Colonic mucosa (tissue), 4 donors: Measurements from ENCODE around the gene LCE3B. TPM values are rescaled to one million over a fixed set of nuclear protein-coding genes. Genes with fewer than 3 reads are reported as not detected.

ENCODE experiments used
- DNase-seq: peaks from one replicate; pipeline ENCODE4 v3.0.0-alpha.2; 2020
- H3K27ac ChIP-seq: fragments of 200-600 bp; one replicate; pipeline ENCODE4 v1.8.0; 2021
- H3K27me3 ChIP-seq: fragments of 200-600 bp; one replicate; pipeline ENCODE4 v1.8.0; 2021
- H3K36me3 ChIP-seq: fragments of 200-600 bp; one replicate; pipeline ENCODE4 v1.8.0; 2021
- H3K4me1 ChIP-seq: fragments of 200-600 bp; one replicate; pipeline ENCODE4 v1.8.0; 2021; ENCODE audit warnings: mild to moderate bottlenecking
- H3K4me3 ChIP-seq: fragments of 200-600 bp; one replicate; pipeline ENCODE4 v1.8.0; 2021
- H3K9ac ChIP-seq, 2 donors: one replicate each; pipeline ENCODE4 v1.7.0; 2013; ENCODE audit warnings: control low read depth in 2 of 2, low read depth in 2 of 2, low read length in 2 of 2
- H3K9me3 ChIP-seq: fragments of 200-600 bp; one replicate; pipeline ENCODE4 v1.8.0; 2021
- intact Hi-C: fragments of 100-400 bp; cut with DNase I; formaldehyde crosslinking; loops from one replicate; pipeline ENCODE4 v1.14.1; 2022
- total RNA-seq, 2 donors: library from RNA; stranded (reverse); fragmentation: NEBNext Ultra II Directional in 1 of 2; extraction: Animal tissue kit (Norgen Biotek cat#: 25700) in 1 of 2; gene quantifications; one replicate each; pipeline ENCODE4 v1.2.1, GENCODE V29; 2021
- TF ChIP-seq, protein P1 (sequence below): fragments of 200-600 bp; IDR thresholded peaks from one replicate; pipeline ENCODE4 v1.8.0; 2022; ENCODE audit warnings: antibody characterized with exemption, mild to moderate bottlenecking
- donor health status: healthy.
- donor health status: DM: no; HTN: no; CAD: no.
- donor health status: DM: no; HTN: no; CAD: no.

The LCE3B gene
- total RNA-seq, 2 donors from 2014 or later: not detected

DNA sequence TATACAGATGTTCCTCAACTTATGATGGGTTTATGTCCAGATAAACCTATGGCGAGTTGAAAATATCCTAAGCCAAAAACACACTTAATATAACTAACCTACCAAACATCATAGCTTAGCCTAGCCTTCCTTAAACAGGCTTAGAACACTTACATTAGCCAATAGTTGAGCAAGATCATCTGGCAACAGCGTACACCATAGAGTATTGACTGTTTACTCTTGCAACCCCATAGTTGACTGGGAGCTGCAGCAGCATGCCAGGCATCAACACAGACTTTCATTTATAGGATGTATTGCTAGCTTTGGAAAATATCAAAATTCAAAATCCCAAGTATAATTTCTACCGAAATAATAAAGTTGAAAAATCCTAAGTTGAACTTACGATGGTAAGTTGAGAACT is 44.1 kb downstream of the LCE3B start:
- Histone ChIP-seq H3K4me3 (no peak overlapping the region), H3K27me3 (no peaks in the 10 kb centered on the region), H3K9ac (no peak overlapping the region), H3K27ac (no peak overlapping the region), H3K9me3 (no peaks in the 10 kb centered on the region), H3K4me1 (no peaks in the 10 kb centered on the region), H3K36me3 (no peaks in the 10 kb centered on the region)
- DNase-seq: no peak
- TF ChIP-seq, protein P1, sequence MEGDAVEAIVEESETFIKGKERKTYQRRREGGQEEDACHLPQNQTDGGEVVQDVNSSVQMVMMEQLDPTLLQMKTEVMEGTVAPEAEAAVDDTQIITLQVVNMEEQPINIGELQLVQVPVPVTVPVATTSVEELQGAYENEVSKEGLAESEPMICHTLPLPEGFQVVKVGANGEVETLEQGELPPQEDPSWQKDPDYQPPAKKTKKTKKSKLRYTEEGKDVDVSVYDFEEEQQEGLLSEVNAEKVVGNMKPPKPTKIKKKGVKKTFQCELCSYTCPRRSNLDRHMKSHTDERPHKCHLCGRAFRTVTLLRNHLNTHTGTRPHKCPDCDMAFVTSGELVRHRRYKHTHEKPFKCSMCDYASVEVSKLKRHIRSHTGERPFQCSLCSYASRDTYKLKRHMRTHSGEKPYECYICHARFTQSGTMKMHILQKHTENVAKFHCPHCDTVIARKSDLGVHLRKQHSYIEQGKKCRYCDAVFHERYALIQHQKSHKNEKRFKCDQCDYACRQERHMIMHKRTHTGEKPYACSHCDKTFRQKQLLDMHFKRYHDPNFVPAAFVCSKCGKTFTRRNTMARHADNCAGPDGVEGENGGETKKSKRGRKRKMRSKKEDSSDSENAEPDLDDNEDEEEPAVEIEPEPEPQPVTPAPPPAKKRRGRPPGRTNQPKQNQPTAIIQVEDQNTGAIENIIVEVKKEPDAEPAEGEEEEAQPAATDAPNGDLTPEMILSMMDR: no peak
- intact Hi-C loops: no loop called here

DNA sequence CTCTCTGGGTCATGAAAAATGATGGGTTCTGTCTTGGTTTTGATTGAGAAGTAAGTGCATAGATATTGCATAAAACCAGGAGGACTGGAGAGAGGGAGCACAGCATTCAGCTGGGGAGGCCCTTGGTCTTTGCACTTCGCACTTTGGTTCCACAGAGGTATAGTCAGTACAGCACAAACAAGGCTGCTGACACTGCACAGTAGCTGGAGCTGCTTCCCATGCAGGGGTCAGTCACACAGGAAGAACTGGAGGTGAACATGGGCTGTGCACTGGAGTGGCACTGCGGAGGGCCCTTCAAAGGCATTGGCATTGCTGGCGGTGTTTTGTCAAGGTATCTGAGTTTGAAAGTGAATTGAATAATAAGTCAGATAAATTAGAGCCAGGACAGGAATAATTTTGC is 45.0 kb downstream of the LCE3B start:
- H3K9ac ChIP-seq: no peak overlapping the region
- H3K27ac ChIP-seq: no peak overlapping the region
- H3K4me1 ChIP-seq: no peaks in the 10 kb centered on the region
- TF ChIP-seq, protein P1: no peak
- H3K9me3 ChIP-seq: no peaks in the 10 kb centered on the region
- no peak for DNase-seq
- H3K36me3 ChIP-seq: no peaks in the 10 kb centered on the region
- no peak overlapping the region for H3K4me3 ChIP-seq
- no peaks in the 10 kb centered on the region for H3K27me3 ChIP-seq
- intact Hi-C loops: no loop called here

DNA sequence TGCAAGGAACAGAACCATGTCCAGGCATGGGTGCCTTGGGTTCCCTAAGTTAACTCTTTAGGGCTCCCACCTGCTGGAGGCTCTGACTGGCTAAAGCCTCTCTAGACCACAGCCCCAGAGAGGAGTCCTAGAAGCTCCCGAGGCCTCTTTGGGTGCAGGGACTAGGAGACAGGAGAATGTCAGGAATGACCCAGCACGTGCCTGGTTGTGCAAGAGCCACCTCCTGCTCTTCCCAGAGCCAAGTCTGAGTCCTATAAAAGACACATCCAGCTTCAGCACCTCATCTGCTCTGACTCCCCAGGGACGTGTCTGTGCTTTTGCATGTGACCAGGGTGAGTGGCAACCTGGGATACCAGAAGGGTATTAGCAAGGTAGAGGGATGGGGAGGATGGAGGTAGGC is 49.5 kb downstream of the LCE3B start, which contains the start of gene LCE2D:
Gene LCE2D, plus strand, starts transcription at position 283 of the 400 bp plus-strand sequence. CDS start 726 bp downstream, outside the sequence.
- intact Hi-C loops: no loop called here
- Histone ChIP-seq H3K9me3 (no peaks in the 10 kb centered on the region), H3K27ac (no peak within 1 kb of the TSS), H3K27me3 (no peaks in the 10 kb centered on the region), H3K9ac (no peak within 1 kb of the TSS), H3K4me3 (no peak within 1 kb of the TSS), H3K4me1 (no peaks in the 10 kb centered on the region), H3K36me3 (no peaks in the 10 kb centered on the region)
- DNase-seq: no peak
- TF ChIP-seq, protein P1: no peak

Other genes with a start within 250 kb of the LCE3B start
- not detected for gene CRNN, start 199.5 kb upstream of the LCE3B start, total RNA-seq
- not detected for gene LCE5A, start 103.0 kb upstream of the LCE3B start, total RNA-seq
- gene CRCT1, start 99.3 kb upstream of the LCE3B start, total RNA-seq: not detected
- gene LCE3E, start 47.0 kb upstream of the LCE3B start, total RNA-seq: not detected
- not detected for gene LCE3D, start 33.3 kb upstream of the LCE3B start, total RNA-seq
- gene LCE3C, start 13.6 kb upstream of the LCE3B start, total RNA-seq: not detected
- not detected for gene LCE3A, start 9.3 kb downstream of the LCE3B start, total RNA-seq
- gene LCE2D, start 49.6 kb downstream of the LCE3B start, total RNA-seq: not detected
- gene LCE2C, start 61.5 kb downstream of the LCE3B start, total RNA-seq: not detected
- not detected for gene LCE2B, start 72.3 kb downstream of the LCE3B start, total RNA-seq
- not detected for gene LCE2A, start 84.5 kb downstream of the LCE3B start, total RNA-seq
- gene LCE4A, start 94.3 kb downstream of the LCE3B start, total RNA-seq: not detected
- not detected for gene KPRP, start 144.2 kb downstream of the LCE3B start, total RNA-seq
- gene LCE1F, start 161.3 kb downstream of the LCE3B start, total RNA-seq: not detected
- not detected for gene LCE1E, start 172.4 kb downstream of the LCE3B start, total RNA-seq
- gene LCE1D, start 182.9 kb downstream of the LCE3B start, total RNA-seq: not detected
- not detected for gene LCE1C, start 192.8 kb downstream of the LCE3B start, total RNA-seq
- gene LCE1B, start 198.2 kb downstream of the LCE3B start, total RNA-seq: not detected
- not detected for gene LCE1A, start 213.7 kb downstream of the LCE3B start, total RNA-seq
- not detected for gene LCE6A, start 229.0 kb downstream of the LCE3B start, total RNA-seq
- not detected for gene LCE7A, start 246.2 kb downstream of the LCE3B start, total RNA-seq